K562 (cell line): ENCODE results near the gene KDM4F. TPM values are rescaled to one million over a fixed set of nuclear protein-coding genes. Genes with fewer than 3 reads are reported as not detected.
A peak's percentile ranks its signal among the peaks of the same experiment; 100 is the strongest.

Experiments used
- ARID3A ChIP-seq: IDR thresholded peaks from 2 replicates; pipeline ENCODE4 v1.6.1; 2012; ENCODE audit warnings: low read depth, low read length, improper control_type of control experiment, borderline replicate concordance
- BCLAF1 ChIP-seq, 2 experiments: fragments of 450-650 bp in 1 of 2; IDR thresholded peaks; 2 replicates each; pipeline ENCODE4 v1.6.1; 2011 to 2017; ENCODE audit warnings: low read depth in 2 of 2, antibody characterized with exemption in 1 of 2, borderline replicate concordance in 1 of 2, low read length in 1 of 2, mild to moderate bottlenecking in 1 of 2, mixed read lengths in 1 of 2; ENCODE audit not compliant: control insufficient read depth in 1 of 2
- CCNT2 ChIP-seq: IDR thresholded peaks from 2 replicates; pipeline ENCODE4 v1.6.1; 2011; ENCODE audit warnings: borderline replicate concordance, low read depth, mild to moderate bottlenecking, moderate library complexity, mixed read lengths, low read length; ENCODE audit not compliant: insufficient read length; ENCODE audit errors: extremely low read depth
- E2F4 ChIP-seq: sonication (generic); formaldehyde crosslinking; IDR thresholded peaks from 2 replicates; pipeline ENCODE4 v1.8.0; 2022; ENCODE audit warnings: mild to moderate bottlenecking, low read depth, missing genetic modification reagents
- EP400 ChIP-seq: fragments of 450-650 bp; IDR thresholded peaks from 2 replicates; pipeline ENCODE4 v1.6.1; 2017; ENCODE audit warnings: antibody characterized with exemption, mild to moderate bottlenecking, moderate library complexity
- FOXM1 ChIP-seq, 2 experiments: fragments of 450-650 bp in 1 of 2; sonication (generic) in 1 of 2; formaldehyde crosslinking in 1 of 2; IDR thresholded peaks; 2 replicates each; pipeline versions ENCODE4 v1.6.1 to v1.9.0; 2017 to 2022; ENCODE audit warnings: low read depth in 2 of 2, mild to moderate bottlenecking in 2 of 2, missing genetic modification reagents in 1 of 2, moderate library complexity in 1 of 2
- HDAC1 ChIP-seq, 2 experiments: fragments of 450-650 bp; IDR thresholded peaks; 2 replicates each; pipeline ENCODE4 v1.6.1; 2016 to 2017; ENCODE audit warnings: inconsistent platforms in 1 of 2, mild to moderate bottlenecking in 1 of 2, moderate library complexity in 1 of 2
- KDM1A ChIP-seq, 2 experiments: fragments of 450-650 bp; IDR thresholded peaks; 2 replicates each; pipeline ENCODE4 v1.6.1; 2016; ENCODE audit warnings: mild to moderate bottlenecking in 2 of 2
- MLLT1 ChIP-seq, 2 experiments: fragments of 450-650 bp; IDR thresholded peaks; 2 replicates each; pipeline ENCODE4 v1.6.1; 2016
- NR4A1 ChIP-seq, 2 experiments: fragments of 250-450 bp in 1 of 2; fragments of 450-650 bp in 1 of 2; sonication (Bioruptor Pico) in 1 of 2; IDR thresholded peaks; 2 replicates each; pipeline versions ENCODE4 v1.4.0 to v1.6.1; 2016 to 2020; ENCODE audit warnings: mild to moderate bottlenecking in 2 of 2, missing compliant biosample characterization in 1 of 2, missing genetic modification characterization in 1 of 2, moderate library complexity in 1 of 2
- SMAD3 ChIP-seq: fragments of 450-650 bp; formaldehyde crosslinking; conservative IDR thresholded peaks from 2 replicates; pipeline ENCODE4 v1.4.0; 2020; ENCODE audit warnings: mild to moderate bottlenecking
- SRSF1 ChIP-seq: fragments of 200-400 bp; formaldehyde crosslinking; IDR thresholded peaks from 2 replicates; pipeline ENCODE4 v1.6.1; 2017; ENCODE audit warnings: mild to moderate bottlenecking, low read depth, low read length, moderate library complexity
- STAT5A ChIP-seq: IDR thresholded peaks from 2 replicates; pipeline ENCODE4 v1.6.1; 2012; ENCODE audit warnings: low read length, inconsistent platforms, borderline replicate concordance
- TBL1XR1 ChIP-seq, 2 experiments: IDR thresholded peaks; 2 replicates each; pipeline ENCODE4 v1.6.1; 2012; ENCODE audit warnings: improper control_type of control experiment in 2 of 2, low read length in 2 of 2, mild to moderate bottlenecking in 1 of 2
- ZNF311 ChIP-seq: fragments of 250-450 bp; sonication (Bioruptor Pico); IDR thresholded peaks from 2 replicates; pipeline ENCODE4 v1.4.0; 2020; ENCODE audit warnings: mild to moderate bottlenecking, moderate library complexity
- ZNF395 ChIP-seq: fragments of 200-800 bp; sonication (Bioruptor generic); IDR thresholded peaks from 2 replicates; pipeline ENCODE4 v1.6.1; 2017; ENCODE audit warnings: missing genetic modification characterization, missing compliant biosample characterization
- ZNF41 ChIP-seq: fragments of 250-450 bp; sonication (Bioruptor Pico); conservative IDR thresholded peaks from 2 replicates; pipeline ENCODE4 v1.4.0; 2020; ENCODE audit warnings: mild to moderate bottlenecking
- ZNF717 ChIP-seq: fragments of 250-450 bp; sonication (Bioruptor Pico); IDR thresholded peaks from 2 replicates; pipeline ENCODE4 v1.5.0; 2021
- polyA plus RNA-seq, 8 experiments: library from polyadenylated mRNA; depleted of rRNA in 4 of 8; stranded (reverse) in 5 of 8; unstranded in 3 of 8; fragments of >200 nt; fragmentation: Nextera tagmentation in 2 of 8; fragmentation: Illumina TruSeq in 1 of 8; extraction: Ambion mirVana in 2 of 8; extraction: Trizol in 1 of 8; gene quantifications; 2 replicates each; pipeline versions ENCODE4 v1.2.1 to v1.2.3, GENCODE V29; 2011 to 2014; ENCODE audit warnings: inconsistent platforms in 1 of 8, missing spikeins in 1 of 8
- total RNA-seq, 7 experiments: library from RNA; depleted of rRNA in 6 of 7; stranded (reverse); fragments of >200 nt in 6 of 7; fragmentation: Illumina TruSeq in 2 of 7; extraction: Trizol in 2 of 7; gene quantifications; 2 replicates each; pipeline versions ENCODE4 v1.2.1 to v1.2.3, GENCODE V29; 2011 to 2021; ENCODE audit warnings: low replicate concordance in 1 of 7

KDM4F gene
- total and polyA plus RNA-seq, 9 of the 15 experiments (the other 6 are each of a cell fraction or from before 2014, with no cell fraction given), result not detected

- TF ChIP-seq MLLT1 (IDR thresholded peaks at IDR 0.05), result peak in 1 of 2 experiments; percentile 57; a peak in 1 of 4 replicates
- no peak for TF ChIP-seq E2F4 (CRISPR knock-in tag)
- no peak for TF ChIP-seq ZNF717 (CRISPR knock-in tag)
- peak; percentile 55; the same call in 1 of the 2 replicates for TF ChIP-seq ZNF311 (CRISPR knock-in tag)
- peak; percentile 74 for TF ChIP-seq STAT5A
- TF ChIP-seq ZNF41, result no peak
- peak; percentile 72; the same call in 1 of the 2 replicates for TF ChIP-seq SMAD3
- TF ChIP-seq SRSF1, result no peak
- TF ChIP-seq HDAC1 (IDR thresholded peaks at IDR 0.05), result peak; percentile 66 to 84; a peak in 3 of 4 replicates
- TF ChIP-seq NR4A1 (CRISPR knock-in tag; IDR thresholded peaks at IDR 0.05), result no peak
- peak; percentile 59 for TF ChIP-seq NR4A1 (tag; IDR thresholded peaks at IDR 0.05)
- no peak for TF ChIP-seq BCLAF1 (IDR thresholded peaks at IDR 0.05; ENCODE audit: borderline replicate concordance in 1 of 2, control insufficient read depth in 1 of 2, low read depth in 2 of 2, low read length in 1 of 2)
- TF ChIP-seq ARID3A, result no peak
- TF ChIP-seq EP400, result peak; percentile 52
- peak; percentile 65; the same call in 1 of the 2 replicates for TF ChIP-seq ZNF395 (CRISPR knock-in tag)
- peak; percentile 77 for TF ChIP-seq CCNT2
- peak; percentile 95 for TF ChIP-seq FOXM1 (IDR thresholded peaks at IDR 0.05; ENCODE audit: low read depth)
- no peak for TF ChIP-seq FOXM1 (CRISPR knock-in tag; IDR thresholded peaks at IDR 0.05; ENCODE audit: low read depth)
- TF ChIP-seq KDM1A (IDR thresholded peaks at IDR 0.05), result peak; percentile 82 to 90
- TF ChIP-seq TBL1XR1 (IDR thresholded peaks at IDR 0.05; ENCODE audit: low read length in 2 of 2), result peak in 1 of 2 experiments; percentile 90; a peak in 2 of 4 replicates
These were observed 51.0 kb downstream of the KDM4F start (continued) for GRCh38 chr11:95100191-95100648.
